Glutamatergic neuron (in vitro differentiated cells): ENCODE results near the gene SLC39A3. TPM values are rescaled to one million over a fixed set of nuclear protein-coding genes. Genes with fewer than 3 reads are reported as not detected.
A peak's percentile ranks its signal among the peaks of the same experiment; 100 is the strongest.

Experiments
- DNase-seq: peaks from one replicate; pipeline ENCODE4 v3.0.0; 2022
- H3K27ac Mint-ChIP-seq: one replicate; pipeline ENCODE4 v1.8.0; 2020; ENCODE audit warnings: mild to moderate bottlenecking, mixed read lengths, inconsistent platforms; ENCODE audit not compliant: unreplicated experiment
- H3K27me3 Mint-ChIP-seq: one replicate; pipeline ENCODE4 v1.8.0; 2020; ENCODE audit warnings: mild to moderate bottlenecking, moderate library complexity, mixed read lengths, inconsistent platforms; ENCODE audit not compliant: unreplicated experiment
- H3K36me3 Mint-ChIP-seq: one replicate; pipeline ENCODE4 v1.8.0; 2020; ENCODE audit warnings: mild to moderate bottlenecking, mixed read lengths, inconsistent platforms; ENCODE audit not compliant: unreplicated experiment
- H3K4me1 Mint-ChIP-seq: one replicate; pipeline ENCODE4 v1.8.0; 2020; ENCODE audit warnings: mild to moderate bottlenecking, low read depth, mixed read lengths, inconsistent platforms; ENCODE audit not compliant: unreplicated experiment
- H3K4me3 Mint-ChIP-seq: one replicate; pipeline ENCODE4 v1.8.0; 2020; ENCODE audit warnings: mild to moderate bottlenecking, mixed read lengths, inconsistent platforms; ENCODE audit not compliant: unreplicated experiment
- H3K9me3 Mint-ChIP-seq: one replicate; pipeline ENCODE4 v1.8.0; 2020; ENCODE audit warnings: mild to moderate bottlenecking, moderate library complexity, mixed read lengths, inconsistent platforms; ENCODE audit not compliant: unreplicated experiment
- CTCF ChIP-seq: fragments of 200-600 bp; sonication (generic); IDR thresholded peaks from one replicate; pipeline ENCODE4 v1.5.0; 2021; ENCODE audit not compliant: partially characterized antibody, unreplicated experiment
- total RNA-seq: library from RNA; stranded (reverse); fragmentation: NEBNext Ultra II Directional; extraction: Animal tissue kit (Norgen Biotek cat#: 25700); gene quantifications from one replicate; pipeline ENCODE4 v1.2.1, GENCODE V29; 2021; ENCODE audit not compliant: unreplicated experiment

Gene SLC39A3
- total RNA-seq, 1 donor from 2014 or later: 40.8 TPM

GRCh38 chr19:2744113-2744512 lies 4.3 kb upstream of the SLC39A3 start:
- no peaks in the 10 kb centered on the region for H3K36me3 Mint-ChIP-seq
- no peak for DNase-seq
- no peak for TF ChIP-seq CTCF
- no peak overlapping the region for H3K4me3 Mint-ChIP-seq
- no peaks in the 10 kb centered on the region for H3K4me1 Mint-ChIP-seq
- H3K27ac Mint-ChIP-seq: no peak overlapping the region
- peaks cover 11% of the 10 kb centered on the region for H3K27me3 Mint-ChIP-seq
- peaks cover 2% of the 10 kb centered on the region for H3K9me3 Mint-ChIP-seq

GRCh38 chr19:2743099-2743498 lies 3.3 kb upstream of the SLC39A3 start:
- Mint-ChIP-seq H3K36me3 (no peaks in the 10 kb centered on the region), H3K27ac (no peak overlapping the region), H3K9me3 (peaks cover 2% of the 10 kb centered on the region), H3K4me3 (no peak overlapping the region), H3K27me3 (peaks cover 15% of the 10 kb centered on the region), H3K4me1 (no peaks in the 10 kb centered on the region)
- no peak for DNase-seq
- no peak for TF ChIP-seq CTCF

- no peak for DNase-seq
- Mint-ChIP-seq H3K9me3 (no peaks in the 10 kb centered on the region), H3K4me3 (peak overlapping the region; percentile 73), H3K36me3 (no peaks in the 10 kb centered on the region), H3K27me3 (peaks cover 15% of the 10 kb centered on the region), H3K27ac (peak overlapping the region; percentile 75), H3K4me1 (no peaks in the 10 kb centered on the region)
- no peak for TF ChIP-seq CTCF
These were observed 468 bp upstream of the SLC39A3 start for GRCh38 chr19:2740314-2740656.

- Mint-ChIP-seq H3K4me1 (peaks cover 7% of the 10 kb centered on the region), H3K27ac (no peak overlapping the region), H3K27me3 (peaks cover 9% of the 10 kb centered on the region), H3K9me3 (no peaks in the 10 kb centered on the region), H3K4me3 (no peak overlapping the region), H3K36me3 (no peaks in the 10 kb centered on the region)
- TF ChIP-seq CTCF: no peak
- no peak for DNase-seq
These were observed 3.1 kb downstream of the SLC39A3 start for GRCh38 chr19:2736550-2737190.

GRCh38 chr19:2735374-2735773 lies 4.4 kb downstream of the SLC39A3 start:
- no peak overlapping the region for H3K4me3 Mint-ChIP-seq
- no peak for DNase-seq
- H3K36me3 Mint-ChIP-seq: no peaks in the 10 kb centered on the region
- no peak for TF ChIP-seq CTCF
- no peak overlapping the region for H3K27ac Mint-ChIP-seq
- no peaks in the 10 kb centered on the region for H3K9me3 Mint-ChIP-seq
- H3K27me3 Mint-ChIP-seq: peaks cover 9% of the 10 kb centered on the region
- peaks cover 7% of the 10 kb centered on the region for H3K4me1 Mint-ChIP-seq
